ENCODE measurements around the gene SNX22.
A peak's percentile ranks its signal among the peaks of the same experiment; 100 is the strongest.
"Not testable (repeated sequence)": the region's sequence is repeated elsewhere in the genome, so short reads cannot be mapped to it uniquely, and the experiment has no call there.

SNX22 gene

GRCh38 chr15:64151727-64152506, at the start of gene SNX22:
Gene SNX22 (plus strand): TSS chr15:64151731. CDS start chr15:64151776, 45 bp downstream.
- peak in 2 of 58 donors; percentile 27 to 43 for DNase-seq

GRCh38 chr15:64102497-64102896, 49.0 kb upstream of the SNX22 start:
- DNase-seq: no peak

GRCh38 chr15:64105113-64105704, 46.3 kb upstream of the SNX22 start:
- DNase-seq: peak in 1 of 58 donors; percentile 4

- DNase-seq: no peak
Measured at GRCh38 chr15:64107337-64107736, 44.2 kb upstream of the SNX22 start.

- not testable (repeated sequence) for DNase-seq
Measured at GRCh38 chr15:64110108-64110701, 41.3 kb upstream of the SNX22 start.

- DNase-seq: no peak
Measured at GRCh38 chr15:64110950-64111678, 40.4 kb upstream of the SNX22 start.

- DNase-seq: peak in 1 of 58 donors; percentile 6
Measured at GRCh38 chr15:64111679-64112050, 39.9 kb upstream of the SNX22 start.

GRCh38 chr15:64112073-64112772, 39.3 kb upstream of the SNX22 start:
- no peak for DNase-seq

- DNase-seq: no peak
Measured at GRCh38 chr15:64112904-64113303, 38.6 kb upstream of the SNX22 start.

- DNase-seq: no peak
Measured at GRCh38 chr15:64117759-64118487, 33.6 kb upstream of the SNX22 start.

- not testable (repeated sequence) for DNase-seq
Measured at GRCh38 chr15:64120322-64120721, 31.2 kb upstream of the SNX22 start.

- DNase-seq: no peak
Measured at GRCh38 chr15:64121614-64122013, 29.9 kb upstream of the SNX22 start.

GRCh38 chr15:64122444-64122843, 29.1 kb upstream of the SNX22 start:
- DNase-seq: peak in 9 of 58 donors; percentile 23 to 76 (median 50)

GRCh38 chr15:64122936-64123351, 28.6 kb upstream of the SNX22 start:
- peak in 51 of 58 donors; percentile 25 to 94 (median 79) for DNase-seq

GRCh38 chr15:64125978-64126377, 25.6 kb upstream of the SNX22 start:
- no peak for DNase-seq

GRCh38 chr15:64127521-64128270, 23.8 kb upstream of the SNX22 start:
- DNase-seq: no peak

GRCh38 chr15:64130159-64130558, 21.4 kb upstream of the SNX22 start:
- no peak for DNase-seq

- DNase-seq: peak in 16 of 58 donors; percentile 14 to 52 (median 34)
Measured at GRCh38 chr15:64131547-64131946, 20.0 kb upstream of the SNX22 start.

GRCh38 chr15:64132217-64132616, 19.3 kb upstream of the SNX22 start:
- no peak for DNase-seq

Data from anterior cingulate cortex (tissue), 58 donors.